Hair follicle dermal papilla cell (primary cell): ENCODE results near the gene DYNLRB2. TPM values are rescaled to one million over a fixed set of nuclear protein-coding genes. Genes with fewer than 3 reads are reported as not detected.

Source experiments
- total RNA-seq: library from RNA; depleted of rRNA; stranded (reverse); fragments of >200 nt; gene quantifications from 2 replicates; pipeline ENCODE4 v1.2.3, GENCODE V29; 2012

The DYNLRB2 gene
- total RNA-seq = not detected in 2 replicates

GRCh38 chr16:80540516-80541305, at the start of gene DYNLRB2:
DYNLRB2 (plus strand) TSS chr16:80540993; CDS start chr16:80541077, 84 bp downstream.

